IPS-15b (cell line): Measurements from ENCODE around the gene GTF2A1L.

ENCODE experiments used
- H3K27me3 ChIP-seq: one replicate; pipeline ENCODE4 v1.6.1; 2013; ENCODE audit warnings: low read length; ENCODE audit not compliant: control insufficient read depth, insufficient read depth
- H3K36me3 ChIP-seq: one replicate; pipeline ENCODE4 v1.6.1; 2013; ENCODE audit warnings: low read length; ENCODE audit not compliant: control insufficient read depth, insufficient read depth
- H3K4me1 ChIP-seq: one replicate; pipeline ENCODE4 v1.6.1; 2013; ENCODE audit warnings: mild to moderate bottlenecking, low read length; ENCODE audit not compliant: control insufficient read depth, insufficient read depth
- H3K4me3 ChIP-seq: one replicate; pipeline ENCODE4 v1.5.1; 2013; ENCODE audit warnings: low read depth, low read length
- H3K9ac ChIP-seq: one replicate; pipeline ENCODE4 v1.6.1; 2013; ENCODE audit warnings: low read depth, mild to moderate bottlenecking, low read length
- H3K9me3 ChIP-seq: one replicate; pipeline ENCODE4 v1.6.1; 2013; ENCODE audit warnings: mild to moderate bottlenecking, low read length; ENCODE audit not compliant: control insufficient read depth, insufficient read depth

GTF2A1L gene, protein sequence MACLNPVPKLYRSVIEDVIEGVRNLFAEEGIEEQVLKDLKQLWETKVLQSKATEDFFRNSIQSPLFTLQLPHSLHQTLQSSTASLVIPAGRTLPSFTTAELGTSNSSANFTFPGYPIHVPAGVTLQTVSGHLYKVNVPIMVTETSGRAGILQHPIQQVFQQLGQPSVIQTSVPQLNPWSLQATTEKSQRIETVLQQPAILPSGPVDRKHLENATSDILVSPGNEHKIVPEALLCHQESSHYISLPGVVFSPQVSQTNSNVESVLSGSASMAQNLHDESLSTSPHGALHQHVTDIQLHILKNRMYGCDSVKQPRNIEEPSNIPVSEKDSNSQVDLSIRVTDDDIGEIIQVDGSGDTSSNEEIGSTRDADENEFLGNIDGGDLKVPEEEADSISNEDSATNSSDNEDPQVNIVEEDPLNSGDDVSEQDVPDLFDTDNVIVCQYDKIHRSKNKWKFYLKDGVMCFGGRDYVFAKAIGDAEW

GRCh38 chr2:48617618-48618017, at the start of gene GTF2A1L:
GTF2A1L (plus strand) TSS chr2:48617856; CDS start chr2:48617875, 19 bp downstream.
- no peak within 1 kb of the TSS for H3K4me3 ChIP-seq
- H3K27me3 ChIP-seq, result no peaks in the 10 kb centered on the region
- no peaks in the 10 kb centered on the region for H3K36me3 ChIP-seq
- peaks cover 3% of the 10 kb centered on the region for H3K9me3 ChIP-seq
- H3K9ac ChIP-seq, result no peak within 1 kb of the TSS
- no peaks in the 10 kb centered on the region for H3K4me1 ChIP-seq

- H3K9ac ChIP-seq, result no peak overlapping the region
- no peak overlapping the region for H3K4me3 ChIP-seq
- no peaks in the 10 kb centered on the region for H3K4me1 ChIP-seq
- no peaks in the 10 kb centered on the region for H3K9me3 ChIP-seq
- H3K27me3 ChIP-seq, result no peaks in the 10 kb centered on the region
- no peaks in the 10 kb centered on the region for H3K36me3 ChIP-seq
Observed at GRCh38 chr2:48568547-48568946, 49.1 kb upstream of the GTF2A1L start.

GRCh38 chr2:48569433-48569832, 48.2 kb upstream of the GTF2A1L start:
- no peaks in the 10 kb centered on the region for H3K27me3 ChIP-seq
- H3K4me1 ChIP-seq, result no peaks in the 10 kb centered on the region
- H3K9ac ChIP-seq, result no peak overlapping the region
- no peaks in the 10 kb centered on the region for H3K36me3 ChIP-seq
- no peak overlapping the region for H3K4me3 ChIP-seq
- H3K9me3 ChIP-seq, result no peaks in the 10 kb centered on the region

DNA sequence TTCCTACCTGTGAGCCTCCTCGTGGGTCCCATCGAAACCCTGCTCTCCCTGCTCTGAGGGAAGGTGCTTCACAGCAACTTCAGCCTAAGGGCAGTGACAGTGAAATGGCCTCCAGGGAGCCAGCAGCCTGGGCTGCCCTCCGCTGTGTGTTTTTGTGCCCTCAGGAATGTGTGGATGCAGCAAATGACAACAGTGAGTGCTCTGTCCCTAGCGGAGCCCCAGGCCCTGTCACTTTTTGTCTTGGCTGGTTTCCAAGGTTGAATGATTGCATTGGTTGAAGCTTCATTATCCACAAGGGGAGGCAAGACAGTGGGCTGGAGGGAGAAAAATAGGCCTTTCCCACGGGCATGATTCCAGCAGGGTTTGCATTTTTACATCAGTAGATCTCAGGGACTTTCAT, 44.8 kb upstream of the GTF2A1L start:
- no peak overlapping the region for H3K9ac ChIP-seq
- no peaks in the 10 kb centered on the region for H3K36me3 ChIP-seq
- H3K9me3 ChIP-seq, result no peaks in the 10 kb centered on the region
- H3K4me3 ChIP-seq, result no peak overlapping the region
- no peaks in the 10 kb centered on the region for H3K27me3 ChIP-seq
- no peaks in the 10 kb centered on the region for H3K4me1 ChIP-seq

DNA sequence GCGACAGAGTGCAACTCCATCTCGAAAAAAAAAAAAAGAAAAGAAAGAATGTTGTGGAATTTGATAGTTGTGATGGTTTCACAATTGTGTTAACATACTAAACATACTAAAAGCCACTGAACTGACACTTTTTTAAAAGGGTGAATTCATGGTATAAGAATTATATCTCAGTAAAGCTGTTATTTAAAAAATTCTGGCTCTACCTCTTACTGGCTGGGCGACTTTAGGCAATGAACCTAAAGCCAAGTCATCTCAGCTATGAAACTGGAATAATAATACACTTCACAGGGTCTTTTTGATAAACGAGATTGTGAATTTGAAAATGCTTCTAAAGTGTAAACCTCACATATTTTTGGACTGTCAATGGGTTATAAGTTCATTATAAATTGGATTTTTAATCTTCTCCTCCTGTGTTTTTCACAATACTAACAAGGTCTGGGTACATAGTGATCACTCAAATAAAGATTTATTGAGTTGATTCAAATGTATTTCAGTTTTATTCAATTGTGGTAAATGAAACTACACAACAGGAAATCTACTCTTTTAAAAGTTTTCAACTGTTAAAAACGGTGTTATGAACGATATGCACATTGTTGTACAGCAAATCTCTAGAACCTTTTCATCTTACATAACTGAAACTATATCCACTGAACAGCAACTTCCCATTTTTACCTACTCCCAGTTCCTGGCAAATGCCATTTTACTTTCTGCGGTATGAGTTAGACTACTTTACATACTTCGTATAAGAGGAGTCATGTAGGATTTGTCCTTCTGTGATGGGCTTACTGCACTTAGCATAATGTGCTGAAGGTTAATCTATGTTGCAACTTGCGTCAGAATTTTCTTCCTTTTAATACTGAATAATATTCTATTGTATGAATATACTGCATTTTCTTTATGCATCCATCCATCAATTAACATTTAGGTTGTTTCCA, 43.0 kb upstream of the GTF2A1L start:
- Histone ChIP-seq H3K4me1 (no peaks in the 10 kb centered on the region), H3K9me3 (no peaks in the 10 kb centered on the region), H3K27me3 (no peaks in the 10 kb centered on the region), H3K36me3 (no peaks in the 10 kb centered on the region), H3K9ac (no peak overlapping the region), H3K4me3 (no peak overlapping the region)

DNA sequence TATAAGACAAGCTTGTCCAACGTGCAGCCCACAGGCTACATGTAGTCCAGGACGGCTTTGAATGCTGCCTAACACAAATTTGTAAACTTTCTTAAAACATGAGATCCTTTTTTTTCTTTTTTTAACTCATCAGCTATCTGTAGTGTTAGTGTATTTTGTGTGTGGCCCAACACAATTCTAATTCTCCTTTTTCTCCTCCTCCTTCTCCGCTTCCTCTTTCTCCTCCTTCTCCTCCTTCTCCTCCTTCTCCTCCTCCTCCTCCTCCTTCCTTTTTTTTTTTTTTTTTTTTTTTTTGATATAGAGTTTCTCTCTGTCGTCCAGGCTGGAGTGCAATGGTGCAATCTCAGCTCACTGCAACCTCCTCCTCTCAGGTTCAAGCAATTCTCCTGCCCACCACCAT, 39.3 kb upstream of the GTF2A1L start:
- H3K4me3 ChIP-seq, result no peak overlapping the region

DNA sequence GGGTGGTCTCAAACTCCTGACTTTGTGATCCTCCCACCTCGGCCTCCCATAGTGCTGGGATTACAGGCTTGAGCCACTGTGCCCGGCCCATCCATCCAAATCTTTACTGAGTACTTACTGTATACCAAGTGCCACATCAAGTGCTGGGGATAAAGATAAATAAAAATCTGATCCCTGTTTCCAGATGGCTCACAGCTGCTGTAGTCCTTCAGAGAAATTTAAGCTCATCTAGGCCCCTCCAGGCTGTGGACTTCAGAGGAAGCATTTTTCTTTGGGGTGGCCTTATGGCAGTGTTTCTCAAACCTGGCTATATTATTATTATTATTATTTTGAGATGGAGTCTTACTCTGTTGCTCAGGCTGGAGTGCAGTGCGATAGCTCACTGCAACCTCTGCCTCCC, 33.7 kb upstream of the GTF2A1L start:
- Histone ChIP-seq H3K4me3 (no peak overlapping the region), H3K9ac (no peak overlapping the region), H3K36me3 (no peaks in the 10 kb centered on the region), H3K9me3 (no peaks in the 10 kb centered on the region), H3K27me3 (no peaks in the 10 kb centered on the region), H3K4me1 (peaks cover 11% of the 10 kb centered on the region)

More for the DNA sequence above, 39.3 kb upstream of the GTF2A1L start:
- Histone ChIP-seq H3K9me3 (no peaks in the 10 kb centered on the region), H3K4me1 (no peaks in the 10 kb centered on the region), H3K9ac (no peak overlapping the region), H3K36me3 (no peaks in the 10 kb centered on the region), H3K27me3 (no peaks in the 10 kb centered on the region)

DNA sequence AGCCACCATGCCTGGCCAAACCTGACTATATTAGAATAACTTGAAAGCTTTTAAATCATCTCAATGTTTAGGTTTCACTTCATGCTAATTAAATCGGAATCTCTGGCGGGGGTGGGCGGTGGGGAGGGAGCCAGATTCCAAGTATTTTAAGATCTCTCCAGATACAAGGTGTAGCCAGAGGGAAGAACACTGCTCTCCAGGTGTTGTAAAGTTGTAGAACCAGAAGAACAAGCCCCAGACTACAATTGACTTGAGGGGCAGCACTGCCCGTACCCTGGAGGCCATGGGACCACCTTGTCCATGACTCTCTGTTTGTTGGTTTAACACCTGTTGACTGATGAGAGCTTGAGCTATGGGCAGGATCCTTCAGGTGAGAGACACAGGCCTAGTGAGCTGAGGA, 33.1 kb upstream of the GTF2A1L start:
- Histone ChIP-seq H3K4me3 (no peak overlapping the region), H3K27me3 (no peaks in the 10 kb centered on the region), H3K4me1 (peaks cover 11% of the 10 kb centered on the region), H3K9me3 (no peaks in the 10 kb centered on the region), H3K9ac (no peak overlapping the region), H3K36me3 (no peaks in the 10 kb centered on the region)

DNA sequence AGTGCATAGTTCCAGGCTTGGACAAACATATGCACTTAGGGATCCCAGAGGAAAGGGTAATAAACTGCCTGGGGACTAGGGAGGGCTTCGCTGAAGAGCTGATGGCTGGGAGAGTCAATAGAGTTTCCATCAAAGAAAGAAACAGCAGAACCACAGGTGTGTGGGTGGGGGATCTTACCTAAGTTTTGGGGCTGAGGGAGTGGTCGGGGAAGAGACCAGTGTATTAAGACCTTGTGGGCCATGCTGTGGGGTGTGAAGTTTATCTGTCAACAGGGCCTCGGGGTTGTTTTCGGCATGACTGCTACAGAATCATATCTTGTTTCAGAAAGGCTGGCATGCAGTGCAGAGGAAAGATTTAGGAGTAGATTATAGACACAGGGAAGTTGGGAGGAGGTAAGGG, 31.2 kb upstream of the GTF2A1L start:
- Histone ChIP-seq H3K4me3 (no peak overlapping the region), H3K4me1 (peaks cover 11% of the 10 kb centered on the region), H3K36me3 (no peaks in the 10 kb centered on the region), H3K27me3 (no peaks in the 10 kb centered on the region), H3K9me3 (no peaks in the 10 kb centered on the region), H3K9ac (no peak overlapping the region)

GRCh38 chr2:48587560-48587959, 30.1 kb upstream of the GTF2A1L start:
- Histone ChIP-seq H3K9ac (no peak overlapping the region), H3K27me3 (no peaks in the 10 kb centered on the region), H3K4me3 (no peak overlapping the region), H3K4me1 (peaks cover 11% of the 10 kb centered on the region), H3K36me3 (no peaks in the 10 kb centered on the region), H3K9me3 (no peaks in the 10 kb centered on the region)

DNA sequence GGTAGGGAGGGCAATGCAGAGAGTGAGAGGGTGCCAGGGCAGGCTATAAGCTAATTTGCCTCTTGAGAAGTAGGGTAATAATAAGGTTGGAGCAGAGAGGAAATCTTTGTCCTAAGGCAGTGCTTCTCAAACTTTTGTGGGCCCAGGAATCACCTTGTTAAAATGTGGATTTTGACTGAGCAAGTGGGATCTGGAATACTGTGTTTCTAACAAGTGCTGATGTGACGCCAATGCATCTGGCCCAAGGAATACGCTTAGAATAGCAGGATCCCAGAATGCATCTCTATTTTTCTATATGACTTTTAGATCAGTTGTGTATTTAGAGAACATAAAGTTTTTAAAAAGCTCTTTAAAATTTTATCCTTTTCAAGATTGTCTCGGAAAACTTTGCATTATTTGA, 29.7 kb upstream of the GTF2A1L start:
- no peak overlapping the region for H3K4me3 ChIP-seq
- no peak overlapping the region for H3K9ac ChIP-seq
- H3K27me3 ChIP-seq, result no peaks in the 10 kb centered on the region
- no peaks in the 10 kb centered on the region for H3K9me3 ChIP-seq
- peaks cover 11% of the 10 kb centered on the region for H3K4me1 ChIP-seq
- no peaks in the 10 kb centered on the region for H3K36me3 ChIP-seq
